Hippocampal formation (tissue), 2 donors: ENCODE measurements around the gene BRSK2.
A peak's percentile ranks its signal among the peaks of the same experiment; 100 is the strongest.

Source experiments
- DNase-seq, 2 donors: peaks; one replicate each; lab custom pipeline; 2025; lab: John Stamatoyannopoulos, UW

The BRSK2 gene

GRCh38 chr11:1436468-1437039, 46.8 kb downstream of the BRSK2 start:
- no peak for DNase-seq

- DNase-seq = no peak
These were observed 47.8 kb downstream of the BRSK2 start for GRCh38 chr11:1437500-1437899.

- DNase-seq = no peak
These were observed 48.7 kb downstream of the BRSK2 start for GRCh38 chr11:1438261-1438966.

- DNase-seq = no peak
These were observed 49.2 kb downstream of the BRSK2 start for GRCh38 chr11:1438967-1439330.

GRCh38 chr11:1439341-1439740, 49.6 kb downstream of the BRSK2 start:
- DNase-seq = no peak

- no peak for DNase-seq
These were observed 50.3 kb downstream of the BRSK2 start for GRCh38 chr11:1440066-1440465.

- no peak for DNase-seq
These were observed 50.8 kb downstream of the BRSK2 start for GRCh38 chr11:1440496-1440895.

GRCh38 chr11:1442163-1442562, 52.4 kb downstream of the BRSK2 start:
- DNase-seq = no peak

GRCh38 chr11:1442807-1443366, 53.2 kb downstream of the BRSK2 start:
- DNase-seq = no peak

- no peak for DNase-seq
These were observed 54.0 kb downstream of the BRSK2 start for GRCh38 chr11:1443737-1444136.

- no peak for DNase-seq
These were observed 54.6 kb downstream of the BRSK2 start for GRCh38 chr11:1444321-1444720.

GRCh38 chr11:1444823-1445422, 55.2 kb downstream of the BRSK2 start:
- DNase-seq = no peak

GRCh38 chr11:1445741-1446445, 56.2 kb downstream of the BRSK2 start:
- DNase-seq = no peak

GRCh38 chr11:1446623-1447022, 56.9 kb downstream of the BRSK2 start:
- no peak for DNase-seq

- peak; percentile 18 to 31 for DNase-seq
These were observed 58.4 kb downstream of the BRSK2 start for GRCh38 chr11:1447845-1448825.

- no peak for DNase-seq
These were observed 59.1 kb downstream of the BRSK2 start for GRCh38 chr11:1448882-1449281.

GRCh38 chr11:1449490-1450243, 59.9 kb downstream of the BRSK2 start:
- DNase-seq = no peak

- DNase-seq = no peak
These were observed 60.7 kb downstream of the BRSK2 start for GRCh38 chr11:1450344-1450875.

- no peak for DNase-seq
These were observed 61.4 kb downstream of the BRSK2 start for GRCh38 chr11:1450949-1451710.
